Parathyroid adenoma (tissue), 2 donors: Measurements from ENCODE around the gene CECR2.

Experiments
- H2AFZ ChIP-seq: fragments of 300-600 bp; sonication (generic); one replicate; pipeline ENCODE4 v1.7.0; 2017; ENCODE audit warnings: antibody characterized with exemption, mild to moderate bottlenecking
- H3K27ac ChIP-seq: fragments of 300-600 bp; sonication (generic); one replicate; pipeline ENCODE4 v1.7.0; 2017
- H3K27me3 ChIP-seq: fragments of 300-600 bp; sonication (generic); one replicate; pipeline ENCODE4 v1.7.0; 2017; ENCODE audit warnings: low read length; ENCODE audit not compliant: control insufficient read depth, insufficient read depth
- H3K36me3 ChIP-seq: fragments of 300-600 bp; sonication (generic); one replicate; pipeline ENCODE4 v1.7.0; 2017; ENCODE audit warnings: low read length; ENCODE audit not compliant: control insufficient read depth, insufficient read depth
- H3K4me1 ChIP-seq: fragments of 300-600 bp; sonication (generic); one replicate; pipeline ENCODE4 v1.7.0; 2017; ENCODE audit warnings: control low read depth
- H3K4me2 ChIP-seq: fragments of 300-600 bp; sonication (generic); one replicate; pipeline ENCODE4 v1.7.0; 2017; ENCODE audit warnings: low read length
- H3K4me3 ChIP-seq: fragments of 300-600 bp; sonication (generic); one replicate; pipeline ENCODE4 v1.7.0; 2017; ENCODE audit warnings: low read depth, low read length
- H3K79me2 ChIP-seq: fragments of 300-600 bp; sonication (generic); one replicate; pipeline ENCODE4 v1.7.0; 2017; ENCODE audit warnings: control low read depth
- H3K9ac ChIP-seq: fragments of 300-600 bp; sonication (generic); one replicate; pipeline ENCODE4 v1.7.0; 2017; ENCODE audit warnings: mild to moderate bottlenecking
- H3K9me3 ChIP-seq: fragments of 300-600 bp; sonication (generic); one replicate; pipeline ENCODE4 v1.7.0; 2017; ENCODE audit warnings: low read length; ENCODE audit not compliant: control insufficient read depth
- TF ChIP-seq, protein P1 (sequence below): fragments of 300-600 bp; sonication (generic); IDR thresholded peaks from one replicate; pipeline ENCODE4 v1.7.0; 2017; ENCODE audit warnings: antibody characterized with exemption, mild to moderate bottlenecking
- donor health status: primary hyperparathyroidism.

Gene CECR2

DNA sequence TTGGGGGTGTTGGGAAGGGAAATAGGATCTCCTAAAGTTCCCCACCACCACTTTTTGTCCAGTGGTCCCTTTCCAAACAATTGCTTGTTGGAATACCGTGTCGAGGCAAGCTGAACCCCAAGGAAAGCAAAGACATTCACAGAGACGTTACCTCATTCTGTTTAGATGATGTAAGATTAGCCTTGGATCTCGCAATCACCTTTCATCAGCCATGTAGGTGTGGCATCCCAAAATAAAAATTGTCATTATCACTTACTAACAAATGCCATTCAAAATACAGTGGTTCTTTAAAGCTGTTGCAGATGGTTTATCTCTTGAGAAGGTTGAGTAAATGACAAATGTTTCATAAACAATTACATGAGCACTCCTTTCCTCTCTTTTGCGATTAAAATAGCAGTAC lies 107.6 kb downstream of the CECR2 start:
- H3K4me3 ChIP-seq: no peak overlapping the region
- H3K4me2 ChIP-seq: no peak overlapping the region
- H3K27ac ChIP-seq: no peak overlapping the region

DNA sequence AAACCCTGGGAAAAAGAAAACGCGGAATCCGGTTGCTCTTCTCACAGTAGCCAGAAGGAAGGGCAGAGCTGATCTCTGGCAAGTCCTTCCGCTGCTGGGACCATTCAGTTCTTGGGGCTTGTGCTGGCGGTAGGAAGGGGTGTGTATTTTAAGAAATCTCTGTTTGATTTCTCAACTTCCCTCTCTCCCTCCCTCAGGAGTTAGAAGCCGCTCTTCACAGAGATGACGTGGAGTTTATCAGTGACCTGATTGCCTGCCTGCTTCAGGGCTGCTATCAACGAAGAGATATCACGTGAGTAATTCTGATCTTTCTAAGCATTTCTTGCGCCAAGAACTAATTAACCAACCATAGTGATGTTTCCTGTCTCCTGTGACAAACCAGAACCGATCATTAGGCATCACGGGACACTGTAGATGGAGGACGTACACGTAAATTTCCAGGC lies 108.2 kb downstream of the CECR2 start:
- no peaks in the 10 kb centered on the region for H3K9me3 ChIP-seq
- no peaks in the 10 kb centered on the region for H3K4me1 ChIP-seq
- TF ChIP-seq, protein P1, sequence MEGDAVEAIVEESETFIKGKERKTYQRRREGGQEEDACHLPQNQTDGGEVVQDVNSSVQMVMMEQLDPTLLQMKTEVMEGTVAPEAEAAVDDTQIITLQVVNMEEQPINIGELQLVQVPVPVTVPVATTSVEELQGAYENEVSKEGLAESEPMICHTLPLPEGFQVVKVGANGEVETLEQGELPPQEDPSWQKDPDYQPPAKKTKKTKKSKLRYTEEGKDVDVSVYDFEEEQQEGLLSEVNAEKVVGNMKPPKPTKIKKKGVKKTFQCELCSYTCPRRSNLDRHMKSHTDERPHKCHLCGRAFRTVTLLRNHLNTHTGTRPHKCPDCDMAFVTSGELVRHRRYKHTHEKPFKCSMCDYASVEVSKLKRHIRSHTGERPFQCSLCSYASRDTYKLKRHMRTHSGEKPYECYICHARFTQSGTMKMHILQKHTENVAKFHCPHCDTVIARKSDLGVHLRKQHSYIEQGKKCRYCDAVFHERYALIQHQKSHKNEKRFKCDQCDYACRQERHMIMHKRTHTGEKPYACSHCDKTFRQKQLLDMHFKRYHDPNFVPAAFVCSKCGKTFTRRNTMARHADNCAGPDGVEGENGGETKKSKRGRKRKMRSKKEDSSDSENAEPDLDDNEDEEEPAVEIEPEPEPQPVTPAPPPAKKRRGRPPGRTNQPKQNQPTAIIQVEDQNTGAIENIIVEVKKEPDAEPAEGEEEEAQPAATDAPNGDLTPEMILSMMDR: no peak
- no peak overlapping the region for H3K4me3 ChIP-seq
- no peak overlapping the region for H3K9ac ChIP-seq
- H2AFZ ChIP-seq: no peak overlapping the region
- no peak overlapping the region for H3K4me2 ChIP-seq
- H3K79me2 ChIP-seq: no peaks in the 10 kb centered on the region
- H3K36me3 ChIP-seq: no peaks in the 10 kb centered on the region
- H3K27ac ChIP-seq: no peak overlapping the region
- no peaks in the 10 kb centered on the region for H3K27me3 ChIP-seq

More for the DNA sequence above, 107.6 kb downstream of the CECR2 start:
- TF ChIP-seq, protein P1: no peak
- Histone ChIP-seq H3K4me1 (no peaks in the 10 kb centered on the region), H3K79me2 (no peaks in the 10 kb centered on the region), H3K9me3 (no peaks in the 10 kb centered on the region), H2AFZ (no peak overlapping the region), H3K9ac (no peak overlapping the region), H3K36me3 (no peaks in the 10 kb centered on the region), H3K27me3 (no peaks in the 10 kb centered on the region)

DNA sequence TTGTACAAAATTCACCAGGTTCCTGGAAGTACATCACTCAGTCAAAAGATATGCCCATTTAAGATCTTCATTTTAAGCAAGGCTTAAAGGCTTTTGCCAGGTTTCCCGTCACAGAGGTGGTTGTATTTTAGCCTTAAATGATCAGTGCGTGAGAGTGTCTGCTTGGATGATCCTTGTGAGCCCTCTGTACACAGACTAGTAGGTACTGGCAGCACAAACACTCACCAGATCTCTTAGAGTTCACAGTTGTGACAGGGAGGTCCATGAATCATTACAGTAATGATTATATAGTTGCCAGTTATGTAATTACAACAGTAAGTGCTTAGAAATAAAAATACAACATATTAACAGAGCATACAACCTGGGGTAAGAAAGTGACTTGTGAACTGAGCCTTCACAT lies 109.9 kb downstream of the CECR2 start:
- no peaks in the 10 kb centered on the region for H3K36me3 ChIP-seq
- TF ChIP-seq, protein P1: no peak
- no peak overlapping the region for H3K4me3 ChIP-seq
- no peak overlapping the region for H3K4me2 ChIP-seq
- no peaks in the 10 kb centered on the region for H3K4me1 ChIP-seq
- no peaks in the 10 kb centered on the region for H3K27me3 ChIP-seq
- H3K79me2 ChIP-seq: no peaks in the 10 kb centered on the region
- no peaks in the 10 kb centered on the region for H3K9me3 ChIP-seq
- H3K27ac ChIP-seq: no peak overlapping the region
- H2AFZ ChIP-seq: no peak overlapping the region
- H3K9ac ChIP-seq: no peak overlapping the region

DNA sequence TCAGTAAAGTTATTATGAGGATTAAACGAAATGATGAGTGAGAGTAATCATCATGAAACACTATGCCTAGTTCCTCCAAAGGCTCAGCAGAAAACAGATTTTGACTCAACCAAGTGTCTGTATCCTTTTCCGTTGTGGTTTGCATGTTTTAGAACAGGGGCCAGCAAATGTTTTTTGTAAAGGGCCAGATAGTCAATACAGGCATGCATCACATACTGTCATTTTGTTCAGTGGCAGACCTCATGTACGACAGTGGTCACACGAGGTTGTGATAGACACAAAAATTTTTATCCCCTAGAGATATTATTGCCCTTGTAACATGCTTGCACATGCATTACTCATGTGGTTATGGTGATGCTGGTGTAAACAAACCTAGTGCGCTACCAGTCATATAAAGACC lies 112.2 kb downstream of the CECR2 start:
- Histone ChIP-seq H3K27ac (no peak overlapping the region), H3K4me1 (no peaks in the 10 kb centered on the region), H2AFZ (no peak overlapping the region), H3K79me2 (no peaks in the 10 kb centered on the region), H3K9me3 (no peaks in the 10 kb centered on the region), H3K4me2 (no peak overlapping the region), H3K27me3 (no peaks in the 10 kb centered on the region), H3K9ac (no peak overlapping the region), H3K4me3 (no peak overlapping the region), H3K36me3 (no peaks in the 10 kb centered on the region)
- TF ChIP-seq, protein P1: no peak

DNA sequence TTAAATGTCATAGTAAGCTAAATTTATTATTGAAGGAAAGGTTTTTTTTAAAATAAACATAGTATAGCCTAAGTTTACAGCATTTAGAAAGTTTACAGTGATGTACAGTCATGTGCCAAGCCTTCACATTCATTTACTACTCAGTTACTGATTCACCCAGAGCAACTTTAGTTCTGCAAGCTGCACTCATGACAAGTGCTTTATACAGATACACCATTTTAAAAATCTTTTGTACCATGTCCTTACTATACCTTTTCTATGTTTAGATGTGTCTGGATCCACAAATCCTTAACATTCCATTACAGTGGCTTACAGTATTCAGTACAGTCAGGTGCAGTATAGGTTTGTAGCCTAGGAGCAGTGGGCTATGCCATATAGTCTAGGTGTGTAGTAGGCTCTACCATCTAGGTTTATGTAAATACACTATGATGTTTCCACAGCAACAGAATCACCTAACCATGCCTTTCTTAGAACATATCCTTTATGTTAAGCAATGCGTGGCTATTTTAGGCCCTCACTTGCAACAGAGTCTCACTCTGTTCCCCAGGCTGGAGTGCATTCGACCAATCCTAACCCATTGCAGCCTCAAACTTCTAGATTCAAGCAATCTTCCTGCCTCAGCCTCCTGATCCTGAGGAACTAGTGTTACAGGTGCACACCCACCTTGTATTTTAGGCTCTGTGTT lies 114.6 kb downstream of the CECR2 start:
- no peak overlapping the region for H3K9ac ChIP-seq
- TF ChIP-seq, protein P1: no peak

More for the DNA sequence above, 114.6 kb downstream of the CECR2 start:
- H3K4me3 ChIP-seq: no peak overlapping the region
- no peaks in the 10 kb centered on the region for H3K36me3 ChIP-seq
- H3K9me3 ChIP-seq: no peaks in the 10 kb centered on the region
- no peaks in the 10 kb centered on the region for H3K79me2 ChIP-seq
- no peaks in the 10 kb centered on the region for H3K27me3 ChIP-seq
- no peaks in the 10 kb centered on the region for H3K4me1 ChIP-seq
- H3K4me2 ChIP-seq: no peak overlapping the region
- H2AFZ ChIP-seq: no peak overlapping the region
- H3K27ac ChIP-seq: no peak overlapping the region
